ENCODE measurements around the gene MVB12A.

Gene MVB12A

GRCh38 chr19:17389288-17389687 lies 30.6 kb upstream of the MVB12A start:
- no peaks in the 10 kb centered on the region for H3K9me3 ChIP-seq (ENCODE audit: insufficient read depth, low read length)
- H3K9me2 ChIP-seq (replicated peaks; ENCODE audit: insufficient read depth, low read length) = no peaks in the 10 kb centered on the region
- no peaks in the 10 kb centered on the region for H3K79me2 ChIP-seq (ENCODE audit: insufficient read depth, low read length)
- no peak overlapping the region for H3K27ac ChIP-seq (ENCODE audit: low read depth, low read length)
- H3K27me3 ChIP-seq (ENCODE audit: low read length) = no peaks in the 10 kb centered on the region
- H4K20me1 ChIP-seq (ENCODE audit: low read depth, low read length) = no peaks in the 10 kb centered on the region
- H3K9ac ChIP-seq (ENCODE audit: low read length) = no peak overlapping the region
- no peak overlapping the region for H3K4me2 ChIP-seq (ENCODE audit: low read depth, low read length, poor library complexity, severe bottlenecking)
- TF ChIP-seq, protein P1, sequence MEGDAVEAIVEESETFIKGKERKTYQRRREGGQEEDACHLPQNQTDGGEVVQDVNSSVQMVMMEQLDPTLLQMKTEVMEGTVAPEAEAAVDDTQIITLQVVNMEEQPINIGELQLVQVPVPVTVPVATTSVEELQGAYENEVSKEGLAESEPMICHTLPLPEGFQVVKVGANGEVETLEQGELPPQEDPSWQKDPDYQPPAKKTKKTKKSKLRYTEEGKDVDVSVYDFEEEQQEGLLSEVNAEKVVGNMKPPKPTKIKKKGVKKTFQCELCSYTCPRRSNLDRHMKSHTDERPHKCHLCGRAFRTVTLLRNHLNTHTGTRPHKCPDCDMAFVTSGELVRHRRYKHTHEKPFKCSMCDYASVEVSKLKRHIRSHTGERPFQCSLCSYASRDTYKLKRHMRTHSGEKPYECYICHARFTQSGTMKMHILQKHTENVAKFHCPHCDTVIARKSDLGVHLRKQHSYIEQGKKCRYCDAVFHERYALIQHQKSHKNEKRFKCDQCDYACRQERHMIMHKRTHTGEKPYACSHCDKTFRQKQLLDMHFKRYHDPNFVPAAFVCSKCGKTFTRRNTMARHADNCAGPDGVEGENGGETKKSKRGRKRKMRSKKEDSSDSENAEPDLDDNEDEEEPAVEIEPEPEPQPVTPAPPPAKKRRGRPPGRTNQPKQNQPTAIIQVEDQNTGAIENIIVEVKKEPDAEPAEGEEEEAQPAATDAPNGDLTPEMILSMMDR (IDR thresholded peaks at IDR 0.05; ENCODE audit: insufficient read depth, low read length, poor library complexity, severe bottlenecking) = no peak
- no peaks in the 10 kb centered on the region for H3K36me3 ChIP-seq (ENCODE audit: low read length)
- 0 out of 2 replicates have a peak, but pooled peaks cover 3% of the 10 kb centered on the region for H3F3A ChIP-seq (ENCODE audit: insufficient read depth)
- H3K4me3 ChIP-seq (ENCODE audit: insufficient read depth, low read length, poor library complexity, severe bottlenecking) = no peak overlapping the region
- H2AFZ ChIP-seq (ENCODE audit: low read depth, low read length, severe bottlenecking) = no peak overlapping the region

DNA sequence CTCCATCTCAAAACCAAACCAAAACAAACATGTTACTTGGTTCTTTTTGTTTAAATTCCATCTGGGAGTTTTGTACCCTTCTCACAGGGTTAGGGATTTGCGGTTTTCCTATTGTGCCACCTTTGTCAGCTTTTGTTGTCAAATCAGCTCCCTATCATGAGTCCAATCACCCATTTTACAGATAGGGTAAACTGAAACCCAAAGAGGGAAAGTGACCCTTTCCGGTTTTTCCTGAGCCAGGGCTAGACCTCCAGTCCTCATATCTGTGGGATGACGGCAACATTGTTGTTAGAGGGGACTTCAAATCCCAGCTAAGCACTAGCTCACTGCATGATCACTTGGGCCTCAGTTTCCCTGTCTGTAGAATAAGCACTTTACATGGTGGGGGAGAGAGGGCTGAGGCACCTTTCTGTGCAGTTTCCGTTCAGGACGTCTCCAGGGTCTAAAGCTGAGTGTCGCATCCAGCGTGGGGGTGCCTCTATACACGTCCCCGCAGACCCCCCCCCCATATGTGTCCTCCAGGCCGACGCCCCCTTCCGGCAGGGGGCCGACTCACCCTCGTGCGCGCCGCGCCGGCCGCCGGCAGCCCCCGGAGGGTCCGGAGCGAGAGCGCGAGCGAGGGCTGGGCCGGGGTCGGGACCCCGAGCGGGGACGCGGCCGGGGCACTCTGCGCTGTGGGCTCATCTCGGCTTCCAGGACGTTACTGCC lies 29.7 kb upstream of the MVB12A start:
- Histone ChIP-seq H3K4me2 (ENCODE audit: low read depth, low read length, poor library complexity, severe bottlenecking) (peak overlapping the region; percentile 65), H2AFZ (ENCODE audit: low read depth, low read length, severe bottlenecking) (peak overlapping the region; percentile 27), H4K20me1 (ENCODE audit: low read depth, low read length) (no peaks in the 10 kb centered on the region), H3K27ac (ENCODE audit: low read depth, low read length) (no peak overlapping the region), H3K79me2 (ENCODE audit: insufficient read depth, low read length) (no peaks in the 10 kb centered on the region), H3K36me3 (ENCODE audit: low read length) (no peaks in the 10 kb centered on the region), H3K9me3 (ENCODE audit: insufficient read depth, low read length) (no peaks in the 10 kb centered on the region), H3K9me2 (replicated peaks; ENCODE audit: insufficient read depth, low read length) (no peaks in the 10 kb centered on the region), H3F3A (ENCODE audit: insufficient read depth) (0 out of 2 replicates have a peak, but pooled peaks cover 3% of the 10 kb centered on the region), H3K9ac (ENCODE audit: low read length) (peak overlapping the region; percentile 49), H3K4me3 (ENCODE audit: insufficient read depth, low read length, poor library complexity, severe bottlenecking) (peak overlapping the region; percentile 50), H3K27me3 (ENCODE audit: low read length) (no peaks in the 10 kb centered on the region)
- TF ChIP-seq, protein P1 (IDR thresholded peaks at IDR 0.05; ENCODE audit: insufficient read depth, low read length, poor library complexity, severe bottlenecking) = no peak
- TF ChIP-seq EZH2phosphoT487 (conservative IDR thresholded peaks at IDR 0.05; ENCODE audit: low read length) = no peak

GRCh38 chr19:17390665-17391370 lies 29.0 kb upstream of the MVB12A start:
- no peaks in the 10 kb centered on the region for H3K79me2 ChIP-seq (ENCODE audit: insufficient read depth, low read length)
- peak overlapping the region; percentile 67 for H3K4me2 ChIP-seq (ENCODE audit: low read depth, low read length, poor library complexity, severe bottlenecking)
- H2AFZ ChIP-seq (ENCODE audit: low read depth, low read length, severe bottlenecking) = peak overlapping the region; percentile 44
- H3K36me3 ChIP-seq (ENCODE audit: low read length) = no peaks in the 10 kb centered on the region
- H3K27me3 ChIP-seq (ENCODE audit: low read length) = no peaks in the 10 kb centered on the region
- no peaks in the 10 kb centered on the region for H4K20me1 ChIP-seq (ENCODE audit: low read depth, low read length)
- H3K9me3 ChIP-seq (ENCODE audit: insufficient read depth, low read length) = no peaks in the 10 kb centered on the region
- H3K4me3 ChIP-seq (ENCODE audit: insufficient read depth, low read length, poor library complexity, severe bottlenecking) = peak overlapping the region; percentile 50
- TF ChIP-seq EZH2phosphoT487 (conservative IDR thresholded peaks at IDR 0.05; ENCODE audit: low read length) = no peak
- TF ChIP-seq, protein P1 (IDR thresholded peaks at IDR 0.05; ENCODE audit: insufficient read depth, low read length, poor library complexity, severe bottlenecking) = peak; percentile 46
- H3K27ac ChIP-seq (ENCODE audit: low read depth, low read length) = no peak overlapping the region
- H3K9me2 ChIP-seq (replicated peaks; ENCODE audit: insufficient read depth, low read length) = no peaks in the 10 kb centered on the region
- peak overlapping the region; percentile 49 for H3K9ac ChIP-seq (ENCODE audit: low read length)
- H3F3A ChIP-seq (ENCODE audit: insufficient read depth) = 0 out of 2 replicates have a peak, but pooled peaks cover 3% of the 10 kb centered on the region

All from SU-DHL-6 (cell line).